Ishikawa (cell line): ENCODE measurements around the gene FAM120C.

ENCODE experiments used
- CEBPB ChIP-seq: IDR thresholded peaks from 2 replicates; pipeline ENCODE4 v1.6.1; 2012
- CREB1 ChIP-seq: IDR thresholded peaks from 2 replicates; pipeline ENCODE4 v1.6.1; 2012; ENCODE audit warnings: low read depth
- EGR1 ChIP-seq: IDR thresholded peaks from 2 replicates; pipeline ENCODE4 v1.6.1; 2012
- EP300 ChIP-seq: IDR thresholded peaks from 2 replicates; pipeline ENCODE4 v1.6.1; 2012; ENCODE audit warnings: borderline replicate concordance
- FOXM1 ChIP-seq: IDR thresholded peaks from 2 replicates; pipeline ENCODE4 v1.6.1; 2012; ENCODE audit warnings: low read depth, borderline replicate concordance
- MAX ChIP-seq: IDR thresholded peaks from 2 replicates; pipeline ENCODE4 v1.6.1; 2012
- NFIC ChIP-seq: IDR thresholded peaks from 2 replicates; pipeline ENCODE4 v1.6.1; 2012
- RAD21 ChIP-seq: IDR thresholded peaks from 2 replicates; pipeline ENCODE4 v1.6.1; 2012; ENCODE audit warnings: low read depth
- REST ChIP-seq: IDR thresholded peaks from 2 replicates; pipeline ENCODE4 v1.6.1; 2012; ENCODE audit warnings: low read depth, mild to moderate bottlenecking
- TAF1 ChIP-seq: IDR thresholded peaks from 2 replicates; pipeline ENCODE4 v1.6.1; 2012; ENCODE audit warnings: low read depth, mild to moderate bottlenecking
- TCF12 ChIP-seq: IDR thresholded peaks from 2 replicates; pipeline ENCODE4 v1.6.1; 2012; ENCODE audit warnings: low read depth
- TEAD4 ChIP-seq: IDR thresholded peaks from 2 replicates; pipeline ENCODE4 v1.6.1; 2012
- USF1 ChIP-seq: IDR thresholded peaks from 2 replicates; pipeline ENCODE4 v1.6.1; 2012
- YY1 ChIP-seq: IDR thresholded peaks from 2 replicates; pipeline ENCODE4 v1.6.1; 2012; ENCODE audit warnings: low read depth

- TF ChIP-seq TAF1: no peak
- no peak for TF ChIP-seq CEBPB
- no peak for TF ChIP-seq CREB1
- no peak for TF ChIP-seq RAD21
- no peak for TF ChIP-seq TEAD4
- TF ChIP-seq EP300: no peak
- no peak for TF ChIP-seq YY1
- no peak for TF ChIP-seq MAX
- TF ChIP-seq FOXM1: no peak
- TF ChIP-seq EGR1: no peak
- no peak for TF ChIP-seq TCF12
- TF ChIP-seq REST: no peak
- TF ChIP-seq NFIC: no peak
- no peak for TF ChIP-seq USF1
These were observed 139.4 kb downstream of the FAM120C start for GRCh38 chrX:54043541-54044125.
